ENCODE measurements around the gene CEACAM1.

DNA sequence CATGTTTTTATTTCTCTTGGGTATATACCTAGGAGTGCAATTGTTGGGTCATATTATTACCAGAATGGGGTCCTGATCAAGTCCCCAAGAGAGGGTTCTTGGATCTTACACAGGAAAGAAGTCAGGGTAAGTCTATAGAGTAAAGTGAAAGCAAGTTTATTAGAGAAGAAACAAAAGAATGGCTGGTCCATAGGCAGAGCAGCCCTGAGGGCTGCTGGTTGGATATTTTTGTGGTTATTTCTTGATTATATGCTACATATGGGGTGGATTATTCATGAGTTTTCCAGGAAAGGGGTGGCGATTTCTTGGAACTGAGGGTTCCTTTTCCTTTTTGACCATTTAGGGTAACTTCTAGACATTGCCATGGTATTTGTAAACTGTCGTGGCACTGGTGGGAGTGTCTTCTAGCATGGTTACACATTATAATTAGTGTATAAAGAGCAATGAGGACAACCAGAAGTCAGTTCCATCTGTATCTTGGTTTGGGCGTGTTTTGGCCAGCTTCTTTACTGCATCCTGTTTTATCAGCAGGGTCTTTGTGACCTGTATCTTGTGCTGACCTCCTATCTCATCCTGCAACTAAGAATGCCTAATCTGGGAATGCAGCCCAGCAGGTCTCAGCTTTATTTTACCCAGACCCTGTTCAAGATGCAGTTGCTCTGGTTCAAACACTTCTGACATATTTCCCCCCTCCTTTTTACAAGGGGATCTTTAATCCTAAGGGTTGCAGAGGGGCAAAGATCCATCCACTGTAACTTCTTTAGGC, 41.1 kb downstream of the CEACAM1 start:
- TF ChIP-seq, protein P1, sequence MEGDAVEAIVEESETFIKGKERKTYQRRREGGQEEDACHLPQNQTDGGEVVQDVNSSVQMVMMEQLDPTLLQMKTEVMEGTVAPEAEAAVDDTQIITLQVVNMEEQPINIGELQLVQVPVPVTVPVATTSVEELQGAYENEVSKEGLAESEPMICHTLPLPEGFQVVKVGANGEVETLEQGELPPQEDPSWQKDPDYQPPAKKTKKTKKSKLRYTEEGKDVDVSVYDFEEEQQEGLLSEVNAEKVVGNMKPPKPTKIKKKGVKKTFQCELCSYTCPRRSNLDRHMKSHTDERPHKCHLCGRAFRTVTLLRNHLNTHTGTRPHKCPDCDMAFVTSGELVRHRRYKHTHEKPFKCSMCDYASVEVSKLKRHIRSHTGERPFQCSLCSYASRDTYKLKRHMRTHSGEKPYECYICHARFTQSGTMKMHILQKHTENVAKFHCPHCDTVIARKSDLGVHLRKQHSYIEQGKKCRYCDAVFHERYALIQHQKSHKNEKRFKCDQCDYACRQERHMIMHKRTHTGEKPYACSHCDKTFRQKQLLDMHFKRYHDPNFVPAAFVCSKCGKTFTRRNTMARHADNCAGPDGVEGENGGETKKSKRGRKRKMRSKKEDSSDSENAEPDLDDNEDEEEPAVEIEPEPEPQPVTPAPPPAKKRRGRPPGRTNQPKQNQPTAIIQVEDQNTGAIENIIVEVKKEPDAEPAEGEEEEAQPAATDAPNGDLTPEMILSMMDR (conservative IDR thresholded peaks at IDR 0.05 in 1 of 2, IDR thresholded peaks at IDR 0.05 in 1 of 2; ENCODE audit: low read depth in 1 of 2, low read length in 2 of 2) = no peak
- TF ChIP-seq EZH2 (IDR thresholded peaks at IDR 0.05; ENCODE audit: low read length, missing control alignments) = no peak

All from fibroblast of lung (primary cell).